GM12874 (cell line): ENCODE data around the gene CRB2.

Source experiments
- TF ChIP-seq, protein P1 (sequence below): IDR thresholded peaks from 2 replicates; pipeline ENCODE4 v1.5.1; 2011; ENCODE audit warnings: low read depth, mild to moderate bottlenecking, control low read depth, low read length, moderate library complexity; ENCODE audit not compliant: insufficient read depth

CRB2 gene

DNA sequence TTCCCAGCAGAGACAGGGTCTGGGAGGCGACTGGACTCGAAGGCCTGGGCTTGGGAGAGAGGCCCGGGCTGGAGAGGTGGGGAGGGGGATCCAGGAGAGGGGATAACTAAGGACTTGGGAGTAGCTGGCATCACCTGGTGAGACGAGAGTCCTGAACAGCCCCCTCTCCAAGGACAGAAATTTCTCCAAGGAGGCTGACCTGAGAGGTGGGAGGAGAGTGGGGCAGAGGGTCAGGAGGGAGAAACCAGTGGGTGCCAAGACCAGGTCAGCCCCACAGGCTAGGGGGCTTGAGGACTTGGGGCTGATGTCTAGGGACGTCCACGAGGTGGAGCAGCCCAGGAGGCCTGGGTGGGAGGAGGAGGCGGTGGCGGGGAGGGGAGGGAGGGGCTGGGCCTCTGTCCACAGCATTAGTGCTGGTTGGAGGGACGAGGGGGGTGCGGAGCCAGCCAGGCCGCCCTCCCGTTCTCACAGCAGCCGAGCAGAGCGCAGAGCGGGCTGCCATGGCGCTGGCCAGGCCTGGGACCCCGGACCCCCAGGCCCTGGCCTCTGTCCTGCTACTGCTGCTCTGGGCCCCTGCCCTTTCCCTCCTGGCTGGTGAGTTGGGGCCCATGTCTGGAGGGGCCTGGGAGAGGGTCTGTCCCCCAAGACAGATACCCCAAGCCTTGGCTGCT, at the start of gene CRB2:
Gene CRB2 (plus strand): TSS at position 437 of the 671 bp plus-strand sequence. CDS start 64 bp downstream, at position 501.
- TF ChIP-seq, protein P1, sequence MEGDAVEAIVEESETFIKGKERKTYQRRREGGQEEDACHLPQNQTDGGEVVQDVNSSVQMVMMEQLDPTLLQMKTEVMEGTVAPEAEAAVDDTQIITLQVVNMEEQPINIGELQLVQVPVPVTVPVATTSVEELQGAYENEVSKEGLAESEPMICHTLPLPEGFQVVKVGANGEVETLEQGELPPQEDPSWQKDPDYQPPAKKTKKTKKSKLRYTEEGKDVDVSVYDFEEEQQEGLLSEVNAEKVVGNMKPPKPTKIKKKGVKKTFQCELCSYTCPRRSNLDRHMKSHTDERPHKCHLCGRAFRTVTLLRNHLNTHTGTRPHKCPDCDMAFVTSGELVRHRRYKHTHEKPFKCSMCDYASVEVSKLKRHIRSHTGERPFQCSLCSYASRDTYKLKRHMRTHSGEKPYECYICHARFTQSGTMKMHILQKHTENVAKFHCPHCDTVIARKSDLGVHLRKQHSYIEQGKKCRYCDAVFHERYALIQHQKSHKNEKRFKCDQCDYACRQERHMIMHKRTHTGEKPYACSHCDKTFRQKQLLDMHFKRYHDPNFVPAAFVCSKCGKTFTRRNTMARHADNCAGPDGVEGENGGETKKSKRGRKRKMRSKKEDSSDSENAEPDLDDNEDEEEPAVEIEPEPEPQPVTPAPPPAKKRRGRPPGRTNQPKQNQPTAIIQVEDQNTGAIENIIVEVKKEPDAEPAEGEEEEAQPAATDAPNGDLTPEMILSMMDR = no peak

DNA sequence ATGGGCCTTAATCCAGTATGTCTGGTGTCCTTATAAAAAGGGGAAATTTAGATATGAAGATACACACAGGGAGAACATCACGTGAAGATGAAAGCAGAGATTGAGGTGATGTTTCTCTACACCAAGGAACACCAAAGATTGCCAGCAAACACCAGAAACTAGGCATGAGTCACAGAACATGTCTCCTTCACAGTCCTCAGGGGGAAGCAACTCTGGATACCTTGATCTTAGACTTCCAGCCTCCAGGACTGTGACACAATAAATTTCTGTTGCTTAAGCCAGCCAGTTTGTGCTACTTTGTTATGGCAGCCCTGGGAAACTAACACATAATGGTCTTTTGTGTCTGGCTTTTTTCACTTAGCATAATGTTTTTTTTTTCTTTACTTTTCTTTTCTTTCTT, 46.4 kb upstream of the CRB2 start:
- TF ChIP-seq, protein P1 = no peak

DNA sequence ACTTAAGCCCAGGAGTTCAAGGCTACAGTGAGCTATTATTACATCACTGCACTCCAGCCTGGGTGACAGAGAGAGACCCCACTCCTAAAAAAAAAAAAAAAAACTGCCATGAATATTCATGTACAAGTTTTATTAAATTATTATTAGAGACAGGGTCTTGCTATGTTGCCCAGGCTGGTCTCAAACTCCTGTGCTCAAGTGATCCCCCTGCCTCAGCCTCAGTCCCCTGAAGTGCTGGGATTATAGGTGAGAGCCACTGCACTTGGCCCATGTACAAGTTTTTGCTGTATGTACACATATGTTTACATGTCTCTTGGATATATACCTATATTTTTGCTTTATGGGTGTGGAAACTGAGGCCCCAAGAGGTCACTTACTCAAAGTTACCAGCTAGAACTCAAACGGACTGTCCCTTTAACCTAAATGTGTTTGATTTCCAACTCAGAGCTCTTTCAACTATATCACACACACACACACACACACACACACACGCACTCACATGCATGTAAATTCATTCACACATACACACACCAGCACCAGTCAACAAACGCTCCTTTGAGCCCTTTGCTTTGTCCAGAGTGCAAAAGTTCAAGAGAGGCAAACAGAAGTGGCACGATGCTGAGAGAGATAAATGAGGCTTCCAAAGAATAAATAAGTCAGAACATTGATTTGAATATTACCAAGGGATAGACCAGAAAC, 45.3 kb upstream of the CRB2 start:
- TF ChIP-seq, protein P1 = no peak

DNA sequence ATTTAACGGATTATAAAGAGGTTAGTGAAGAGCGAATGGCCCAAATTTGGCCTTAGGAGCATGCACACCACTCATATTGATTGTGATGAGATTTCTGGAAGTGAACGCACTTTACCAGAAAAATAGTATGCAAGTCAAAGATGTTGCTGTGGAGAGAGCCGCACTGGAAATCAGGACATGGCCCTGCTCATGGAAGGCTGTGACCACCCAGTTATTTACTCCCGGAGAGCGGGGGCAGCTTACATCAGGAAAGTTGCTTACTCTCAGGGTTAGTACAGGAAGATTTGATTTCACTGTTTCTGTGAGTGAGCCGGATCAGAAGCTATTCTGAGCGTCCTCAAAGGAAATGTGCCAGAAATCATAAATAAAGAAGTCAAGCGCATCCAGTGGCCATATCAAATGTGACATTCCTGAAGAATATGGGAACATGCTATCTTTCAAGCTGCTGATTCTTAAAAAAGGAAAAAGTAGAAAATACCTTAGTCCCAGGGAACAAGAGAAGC, 44.7 kb upstream of the CRB2 start:
- TF ChIP-seq, protein P1 = no peak

DNA sequence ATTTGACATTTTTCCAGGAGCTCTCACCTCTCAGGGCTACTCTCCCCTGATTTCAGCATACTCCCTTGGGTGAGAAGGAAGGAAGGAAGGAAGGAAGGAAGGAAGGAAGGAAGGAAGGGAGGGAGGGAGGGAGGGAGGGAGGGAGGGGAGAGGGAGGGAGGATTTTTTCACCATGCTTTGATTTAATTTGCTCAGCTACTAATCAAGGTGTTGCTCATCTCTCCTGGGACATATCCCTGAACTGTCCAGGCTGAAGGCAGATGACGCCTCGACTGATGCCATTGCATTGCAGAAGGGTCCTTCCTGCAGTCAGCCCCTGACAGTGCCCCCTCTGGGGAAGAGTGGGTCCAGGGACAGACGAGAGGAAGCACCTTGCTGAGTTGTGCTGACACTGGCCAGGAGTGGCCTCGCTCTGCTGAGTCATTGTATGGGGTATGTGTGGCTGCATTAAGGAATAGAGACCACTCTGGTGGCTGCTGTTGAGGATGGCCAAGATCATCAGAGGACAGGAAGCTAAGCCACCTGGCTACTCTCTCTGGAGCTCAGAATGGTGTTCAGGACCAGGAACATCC, 43.6 kb upstream of the CRB2 start:
- TF ChIP-seq, protein P1 = no peak

DNA sequence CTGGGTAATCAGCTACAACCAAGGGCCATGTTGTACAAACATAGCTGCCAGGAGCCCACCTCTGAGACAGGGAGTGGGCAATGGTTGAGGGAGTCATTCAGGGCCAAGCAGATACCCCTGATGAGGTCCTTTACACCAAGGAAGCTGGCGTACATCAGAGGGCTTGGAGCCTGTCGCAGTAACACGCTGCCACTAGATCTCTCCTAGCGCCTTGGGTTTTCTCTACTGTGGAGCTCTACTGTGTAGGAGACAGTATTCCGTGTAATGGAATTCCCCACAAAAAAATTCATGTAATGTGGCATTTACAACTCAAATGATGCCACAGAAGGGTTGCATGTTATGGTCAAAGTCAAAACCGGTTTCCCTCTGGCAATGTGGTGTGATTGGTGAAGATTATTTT, 41.4 kb upstream of the CRB2 start:
- TF ChIP-seq, protein P1 = no peak

DNA sequence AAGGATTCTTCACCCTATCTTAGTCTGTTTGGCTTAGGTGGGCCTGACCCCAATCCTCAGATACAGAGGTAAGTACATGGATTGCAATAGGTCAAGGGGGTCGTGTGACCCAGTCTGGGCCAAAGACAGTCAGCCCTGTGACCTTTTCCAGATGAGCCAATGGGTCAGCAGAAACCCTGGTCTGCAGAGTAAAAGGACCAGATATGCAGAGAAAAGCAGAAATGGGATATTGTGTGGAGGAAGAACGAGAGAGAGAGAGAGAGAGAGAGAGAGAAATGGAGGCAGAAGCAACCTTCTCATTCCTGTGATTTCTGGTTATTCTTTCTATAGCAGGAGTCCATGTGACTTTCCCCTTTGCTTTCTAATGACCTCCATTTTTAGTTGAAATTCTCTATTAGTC, 40.4 kb upstream of the CRB2 start:
- TF ChIP-seq, protein P1 = no peak
